Suppressor macrophage treated with lipopolysaccharide for 4 hours (primary cell): Measurements from ENCODE around the gene FPGS.
"Not testable (repeated sequence)": the region's sequence is repeated elsewhere in the genome, so short reads cannot be mapped to it uniquely, and the experiment has no call there.

ENCODE experiments used
- DNase-seq: peaks from one replicate; pipeline ENCODE4 v3.0.0-alpha.2; 2020

FPGS gene

GRCh38 chr9:127845619-127846018, 42.9 kb downstream of the FPGS start:
- not testable (repeated sequence) for DNase-seq

GRCh38 chr9:127846443-127847177, 43.9 kb downstream of the FPGS start:
- DNase-seq, result no peak

GRCh38 chr9:127847178-127847510, 44.5 kb downstream of the FPGS start:
- DNase-seq, result no peak

GRCh38 chr9:127847833-127848755, 45.4 kb downstream of the FPGS start:
- DNase-seq, result no peak

- DNase-seq, result no peak
Measured at GRCh38 chr9:127848756-127849504, 46.2 kb downstream of the FPGS start.

- DNase-seq, result no peak
Measured at GRCh38 chr9:127850286-127850830, 47.7 kb downstream of the FPGS start.

- no peak for DNase-seq
Measured at GRCh38 chr9:127852829-127853228, 50.1 kb downstream of the FPGS start.

- DNase-seq, result peak; percentile 51
Measured at GRCh38 chr9:127853312-127854183, 50.9 kb downstream of the FPGS start.

- peak; percentile 64 for DNase-seq
Measured at GRCh38 chr9:127854184-127854806, 51.6 kb downstream of the FPGS start, which contains the start of gene ENG. Gene ENG (minus strand): TSS chr9:127854658. CDS start chr9:127854355, 303 bp downstream.

GRCh38 chr9:127854960-127855359, 52.3 kb downstream of the FPGS start:
- no peak for DNase-seq

- DNase-seq, result no peak
Measured at GRCh38 chr9:127855522-127855921, 52.8 kb downstream of the FPGS start.

GRCh38 chr9:127856094-127856728, 53.5 kb downstream of the FPGS start:
- DNase-seq, result no peak

GRCh38 chr9:127856729-127857116, 54.0 kb downstream of the FPGS start:
- DNase-seq, result no peak

- no peak for DNase-seq
Measured at GRCh38 chr9:127857278-127857677, 54.6 kb downstream of the FPGS start.

- DNase-seq, result no peak
Measured at GRCh38 chr9:127858041-127858512, 55.4 kb downstream of the FPGS start.

GRCh38 chr9:127860260-127860659, 57.6 kb downstream of the FPGS start:
- no peak for DNase-seq

GRCh38 chr9:127860779-127861178, 58.1 kb downstream of the FPGS start:
- no peak for DNase-seq

GRCh38 chr9:127862075-127863011, 59.7 kb downstream of the FPGS start:
- peak; percentile 60 for DNase-seq

- peak; percentile 68 for DNase-seq
Measured at GRCh38 chr9:127863191-127863621, 60.5 kb downstream of the FPGS start.
